A673 (cell line): ENCODE results near the gene TSPAN31. TPM values are rescaled to one million over a fixed set of nuclear protein-coding genes. Genes with fewer than 3 reads are reported as not detected.

ENCODE experiments used
- BruUV-seq: library from RNA; stranded (reverse); fragments of 400-500 nt; replicated peaks from 2 replicates; lab custom pipeline; 2021; lab: Mats Ljungman, UMichigan
- CTCF ChIA-PET: fragments of 300-600 bp; sonication (Branson Sonifier 250); formaldehyde crosslinking; loops from one replicate; lab custom pipeline; 2022; ENCODE audit warnings: antibody characterized with exemption; lab: Charles Lee
- POLR2A ChIA-PET: fragments of 300-600 bp; sonication (Branson Sonifier 250); formaldehyde crosslinking; loops from one replicate; lab custom pipeline; 2022; ENCODE audit warnings: antibody characterized with exemption; ENCODE audit not compliant: low non-redundant PET; lab: Charles Lee
- DNase-seq: peaks from one replicate; pipeline ENCODE4 v3.0.0-alpha.2; 2015; ENCODE audit warnings: low spot score
- H3K27ac ChIP-seq: fragments of 200-600 bp; sonication (generic); 2 replicates; pipeline ENCODE4 v1.5.1; 2016; ENCODE audit warnings: mixed run types, low read depth, mild to moderate bottlenecking, mixed read lengths, antibody characterized with exemption, low read length; ENCODE audit not compliant: poor library complexity, severe bottlenecking
- H3K27me3 ChIP-seq: fragments of 200-600 bp; sonication (generic); replicated peaks from 2 replicates; pipeline ENCODE4 v1.6.1; 2017; ENCODE audit warnings: mixed run types, low read depth, mild to moderate bottlenecking, mixed read lengths, antibody characterized with exemption, low read length; ENCODE audit not compliant: insufficient read depth, poor library complexity
- H3K36me3 ChIP-seq: fragments of 200-600 bp; sonication (generic); 2 replicates; pipeline ENCODE4 v1.6.1; 2016; ENCODE audit warnings: mixed run types, mild to moderate bottlenecking, mixed read lengths, antibody characterized with exemption, low read length; ENCODE audit not compliant: insufficient read depth, poor library complexity, severe bottlenecking
- H3K4me1 ChIP-seq: fragments of 200-600 bp; sonication (generic); 2 replicates; pipeline ENCODE4 v1.6.1; 2017; ENCODE audit warnings: mixed run types, mild to moderate bottlenecking, mixed read lengths, antibody characterized with exemption, low read length; ENCODE audit not compliant: insufficient read depth, poor library complexity, severe bottlenecking
- H3K4me3 ChIP-seq: fragments of 200-600 bp; sonication (generic); 2 replicates; pipeline ENCODE4 v1.5.1; 2016; ENCODE audit warnings: low read depth, mixed run types, mild to moderate bottlenecking, mixed read lengths, low read length; ENCODE audit not compliant: poor library complexity, severe bottlenecking
- H3K9me3 ChIP-seq: fragments of 200-600 bp; sonication (generic); 2 replicates; pipeline ENCODE4 v1.6.1; 2016; ENCODE audit warnings: mixed run types, low read depth, mild to moderate bottlenecking, mixed read lengths, antibody characterized with exemption, low read length; ENCODE audit not compliant: poor library complexity, severe bottlenecking
- CTCF ChIP-seq: fragments of 300-800, 200-600 bp; sonication (generic); conservative IDR thresholded peaks from 2 replicates; pipeline ENCODE4 v1.5.1; 2017; ENCODE audit warnings: low read depth, mild to moderate bottlenecking, antibody characterized with exemption, low read length, moderate library complexity, mixed read lengths
- EZH2 ChIP-seq: fragments of 200-600 bp; sonication (generic); IDR thresholded peaks from 2 replicates; pipeline ENCODE4 v1.6.1; 2017; ENCODE audit warnings: borderline replicate concordance, low read depth, mild to moderate bottlenecking, mixed read lengths, antibody characterized with exemption, low read length; ENCODE audit not compliant: poor library complexity, severe bottlenecking
- intact Hi-C: fragments of 100-400 bp; cut with micrococcal nuclease; formaldehyde crosslinking; loops from one replicate; pipeline ENCODE4 v1.10.0; 2022; ENCODE audit not compliant: unreplicated experiment
- total RNA-seq: library from RNA; stranded (reverse); gene quantifications from 2 replicates; pipeline ENCODE4 v1.2.3, GENCODE V29; 2021

Gene TSPAN31
- total RNA-seq, 1 experiment from 2014 or later, result 8.9 TPM

GRCh38 chr12:57767876-57768275, 23.0 kb downstream of the TSPAN31 start:
- DNase-seq, result no peak
- H3K27me3 ChIP-seq, result peaks cover 30% of the 10 kb centered on the region
- BruUV-seq, result no TSS peak

GRCh38 chr12:57769594-57769993, 24.8 kb downstream of the TSPAN31 start:
- H3K36me3 ChIP-seq, result peaks cover 6% of the 10 kb centered on the region
- TF ChIP-seq CTCF, result no peak
- no peak for TF ChIP-seq EZH2
- ChIA-PET CTCF (no interaction called here), POLR2A (no interaction called here)
- no peak overlapping the region for H3K27ac ChIP-seq
- H3K4me3 ChIP-seq, result no peak overlapping the region
- DNase-seq, result no peak
- peaks cover 36% of the 10 kb centered on the region for H3K4me1 ChIP-seq
- BruUV-seq, result no TSS peak
- peaks cover 21% of the 10 kb centered on the region for H3K27me3 ChIP-seq
- intact Hi-C loops, result no loop called here
- no peaks in the 10 kb centered on the region for H3K9me3 ChIP-seq

More at GRCh38 chr12:57767876-57768275, 23.0 kb downstream of the TSPAN31 start:
- Histone ChIP-seq H3K4me3 (no peak overlapping the region), H3K36me3 (peaks cover 6% of the 10 kb centered on the region), H3K27ac (no peak overlapping the region), H3K4me1 (peaks cover 31% of the 10 kb centered on the region), H3K9me3 (no peaks in the 10 kb centered on the region)
- ChIA-PET CTCF (interaction anchor here (0.9 kb wide), 1 partner anchor 11 kb away, joined by 3 read pairs; no protein-coding TSS in a partner anchor), POLR2A (no interaction called here)
- TF ChIP-seq EZH2 (no peak), CTCF (no peak)
- intact Hi-C loops, result no loop called here

- CTCF ChIA-PET, result no interaction called here
- TF ChIP-seq EZH2 (no peak), CTCF (no peak)
- Histone ChIP-seq H3K4me3 (no peak overlapping the region), H3K4me1 (peaks cover 25% of the 10 kb centered on the region), H3K27ac (no peak overlapping the region), H3K36me3 (peaks cover 6% of the 10 kb centered on the region), H3K27me3 (peaks cover 10% of the 10 kb centered on the region), H3K9me3 (no peaks in the 10 kb centered on the region)
- BruUV-seq, result no TSS peak
- POLR2A ChIA-PET, result no interaction called here
- intact Hi-C loops, result no loop called here
- DNase-seq, result no peak
These were observed 25.9 kb downstream of the TSPAN31 start for GRCh38 chr12:57770734-57771133.
